ENCODE results near the gene BCAP29.

BCAP29 gene

GRCh38 chr7:107579885-107580715 is at the start of gene BCAP29:
BCAP29 (plus strand) TSS chr7:107580246; CDS start chr7:107580773, 527 bp downstream.
- ChIA-PET CTCF (interaction anchor here (0.6 kb wide), 1 partner anchor 13 kb away, joined by 3 read pairs; no protein-coding TSS in a partner anchor), POLR2A (interaction anchor here (0.5 to 2.0 kb wide), 3 partner anchors 17 to 1296 kb away, joined by 3 to 15 read pairs (median 5); partner anchors contain the start of genes COG5, DUS4L and NAMPT)
- Histone ChIP-seq H3K9me3 (ENCODE audit: control insufficient read depth, insufficient read depth, low read depth, low read length) (no peaks in the 10 kb centered on the region), H3K36me3 (ENCODE audit: control insufficient read depth in 2 of 2, insufficient read depth in 1 of 2, low read length in 2 of 2) (peaks cover 0 to 11% of the 10 kb centered on the region in 2 experiments; a peak in 1 of 3 replicates), H3K4me1 (ENCODE audit: control insufficient read depth, insufficient read depth, low read length) (no peaks in the 10 kb centered on the region), H3K4me3 (ENCODE audit: low read depth, low read length) (peak within 1 kb of the TSS; percentile 77), H3K27ac (ENCODE audit: extremely low read depth, low read depth, low read length) (peak within 1 kb of the TSS; percentile 73)
- peak; percentile 59 for TF ChIP-seq ZSCAN30 (tag by site-specific recombination; IDR thresholded peaks at IDR 0.05)
- TF ChIP-seq ZBTB21 (tag by site-specific recombination; IDR thresholded peaks at IDR 0.05) = no peak
- peak; percentile 81; the same call in 1 of the 2 replicates for TF ChIP-seq ZNF76 (tag by site-specific recombination; IDR thresholded peaks at IDR 0.05; ENCODE audit: borderline replicate concordance, low read depth)
- TF ChIP-seq ZNF791 (tag by site-specific recombination; IDR thresholded peaks at IDR 0.05) = no peak
- peak; percentile 88; the same call in 1 of the 2 replicates for TF ChIP-seq ZNF610 (tag by site-specific recombination; IDR thresholded peaks at IDR 0.05; ENCODE audit: borderline replicate concordance)
- TF ChIP-seq ZNF223 (tag by site-specific recombination; IDR thresholded peaks at IDR 0.05) = 0 out of 2 replicates have a peak, but pooled peaks have one; percentile 11
- TF ChIP-seq ZNF335 (tag by site-specific recombination; conservative IDR thresholded peaks at IDR 0.05) = peak; percentile 89
- TF ChIP-seq YY1 (tag by site-specific recombination; IDR thresholded peaks at IDR 0.05) = peak; percentile 36; the same call in 1 of the 2 replicates
- TF ChIP-seq ZBTB8A (tag by site-specific recombination; IDR thresholded peaks at IDR 0.05) = peak; percentile 76
- peak; percentile 54 for TF ChIP-seq ZXDB (tag by site-specific recombination; IDR thresholded peaks at IDR 0.05)
- TF ChIP-seq ZNF239 (tag by site-specific recombination; IDR thresholded peaks at IDR 0.05) = no peak
- peak; percentile 70 for TF ChIP-seq KLF9 (tag by site-specific recombination; IDR thresholded peaks at IDR 0.05; ENCODE audit: low read depth)
- TF ChIP-seq ZBTB44 (tag by site-specific recombination; IDR thresholded peaks at IDR 0.05) = 0 out of 2 replicates have a peak, but pooled peaks have one; percentile 41
- peak; percentile 98 for TF ChIP-seq ZNF561 (tag by site-specific recombination; IDR thresholded peaks at IDR 0.05; ENCODE audit: borderline replicate concordance)
- peak; percentile 94 for TF ChIP-seq ZNF10 (tag by site-specific recombination; IDR thresholded peaks at IDR 0.05)
- peak; percentile 70; the same call in 1 of the 2 replicates for TF ChIP-seq ZNF600 (tag by site-specific recombination; IDR thresholded peaks at IDR 0.05)
- TF ChIP-seq ZSCAN4 (tag by site-specific recombination; IDR thresholded peaks at IDR 0.05) = no peak
- peak; percentile 77 for TF ChIP-seq CTCF (tag by site-specific recombination; IDR thresholded peaks at IDR 0.05)
- TF ChIP-seq ZEB2 (tag by site-specific recombination; IDR thresholded peaks at IDR 0.05) = peak; percentile 60
- peak; percentile 45; the same call in 1 of the 2 replicates for TF ChIP-seq ZNF2 (tag by site-specific recombination; IDR thresholded peaks at IDR 0.05)
- 0 out of 2 replicates have a peak, but pooled peaks have one; percentile 7 for TF ChIP-seq ZNF664 (tag by site-specific recombination; IDR thresholded peaks at IDR 0.05)
- TF ChIP-seq KLF16 (tag by site-specific recombination; IDR thresholded peaks at IDR 0.05) = peak; percentile 54; the same call in 1 of the 2 replicates
- TF ChIP-seq PRDM1 (tag by site-specific recombination; IDR thresholded peaks at IDR 0.05) = peak; percentile 34; the same call in 1 of the 2 replicates
- TF ChIP-seq ZNF513 (tag by site-specific recombination; IDR thresholded peaks at IDR 0.05) = peak; percentile 20; the same call in 1 of the 2 replicates
- TF ChIP-seq ZNF626 (tag by site-specific recombination; IDR thresholded peaks at IDR 0.05) = peak; percentile 72; the same call in 1 of the 2 replicates
- 0 out of 2 replicates have a peak, but pooled peaks have one; percentile 57 for TF ChIP-seq ZNF596 (tag by site-specific recombination; IDR thresholded peaks at IDR 0.05)
- 0 out of 2 replicates have a peak, but pooled peaks have one; percentile 19 for TF ChIP-seq ZNF121 (tag by site-specific recombination; IDR thresholded peaks at IDR 0.05)
- TF ChIP-seq ZBTB49 (tag by site-specific recombination; IDR thresholded peaks at IDR 0.05; ENCODE audit: low read depth) = no peak
- peak; percentile 26; the same call in 1 of the 2 replicates for TF ChIP-seq SP7 (tag by site-specific recombination; IDR thresholded peaks at IDR 0.05)

Data from HEK293 (cell line).